ENCODE measurements around the gene MCF2L. TPM values are rescaled to one million over a fixed set of nuclear protein-coding genes. Genes with fewer than 3 reads are reported as not detected.

Gene MCF2L
- total and polyA plus RNA-seq, 2 experiments from 2014 or later, result 4.8 to 25.6 TPM

GRCh38 chr13:113014752-113015745, 46.0 kb downstream of the MCF2L start:
- Histone ChIP-seq H4K20me1 (replicated peaks; ENCODE audit: insufficient read depth) (no peaks in the 10 kb centered on the region), H3K9me2 (ENCODE audit: insufficient read depth) (no peaks in the 10 kb centered on the region), H3K36me3 (ENCODE audit: insufficient read depth) (no peaks in the 10 kb centered on the region), H3K4me3 (no peak overlapping the region), H3K27me3 (ENCODE audit: insufficient read depth) (no peaks in the 10 kb centered on the region), H3K4me2 (no peak overlapping the region), H2AFZ (no peak overlapping the region), H3K79me2 (replicated peaks; ENCODE audit: insufficient read depth) (no peaks in the 10 kb centered on the region), H3F3A (replicated peaks; ENCODE audit: low read depth) (no peaks in the 10 kb centered on the region), H3K4me1 (ENCODE audit: insufficient read depth) (no peaks in the 10 kb centered on the region), H3K27ac (ENCODE audit: low read depth) (no peak overlapping the region)
- ATAC-seq (no peak), DNase-seq (ENCODE audit: low spot score) (no peak)
- no peaks in the 10 kb centered on the region; the same call in 2 of the 3 replicates for H3K4me1 Mint-ChIP-seq
- H3K4me3 Mint-ChIP-seq, result no peak overlapping the region
- H3K27ac Mint-ChIP-seq, result no peak overlapping the region
- H3K36me3 Mint-ChIP-seq (ENCODE audit: low read depth), result peaks cover 9% of the 10 kb centered on the region
- H3K27me3 Mint-ChIP-seq (ENCODE audit: insufficient read depth, low read depth, poor library complexity), result peaks cover 8% of the 10 kb centered on the region
- TF ChIP-seq ZNF331 (CRISPR knock-in tag; IDR thresholded peaks at IDR 0.05; ENCODE audit: low read depth) (no peak), STAT1 (IDR thresholded peaks at IDR 0.05; ENCODE audit: unreplicated experiment) (no peak), POLR2AphosphoS5 (IDR thresholded peaks at IDR 0.05; ENCODE audit: low read depth) (no peak), REST (IDR thresholded peaks at IDR 0.05; ENCODE audit: unreplicated experiment) (no peak), CREB1 (CRISPR knock-in tag; IDR thresholded peaks at IDR 0.05; ENCODE audit: low read depth) (no peak), NANOG (IDR thresholded peaks at IDR 0.05; ENCODE audit: borderline replicate concordance) (no peak), ETS1 (IDR thresholded peaks at IDR 0.05) (no peak), JUNB (IDR thresholded peaks at IDR 0.05; ENCODE audit: unreplicated experiment) (no peak), ZNF114 (CRISPR knock-in tag; IDR thresholded peaks at IDR 0.05) (no peak), EZH2phosphoT487 (IDR thresholded peaks at IDR 0.05; ENCODE audit: unreplicated experiment) (no peak), EZH2 (IDR thresholded peaks at IDR 0.05; ENCODE audit: low read depth, unreplicated experiment) (no peak), CTCF (conservative IDR thresholded peaks at IDR 0.05; ENCODE audit: low read depth in 2 of 2) (no peak), ZNF462 (CRISPR knock-in tag; IDR thresholded peaks at IDR 0.05) (no peak)
- peaks cover 10% of the 10 kb centered on the region for H3K9me3 Mint-ChIP-seq
